ENCODE results near the gene RPL22. TPM values are rescaled to one million over a fixed set of nuclear protein-coding genes. Genes with fewer than 3 reads are reported as not detected.

Gene RPL22
- total RNA-seq, 1 experiment from 2014 or later, result 494 TPM

DNA sequence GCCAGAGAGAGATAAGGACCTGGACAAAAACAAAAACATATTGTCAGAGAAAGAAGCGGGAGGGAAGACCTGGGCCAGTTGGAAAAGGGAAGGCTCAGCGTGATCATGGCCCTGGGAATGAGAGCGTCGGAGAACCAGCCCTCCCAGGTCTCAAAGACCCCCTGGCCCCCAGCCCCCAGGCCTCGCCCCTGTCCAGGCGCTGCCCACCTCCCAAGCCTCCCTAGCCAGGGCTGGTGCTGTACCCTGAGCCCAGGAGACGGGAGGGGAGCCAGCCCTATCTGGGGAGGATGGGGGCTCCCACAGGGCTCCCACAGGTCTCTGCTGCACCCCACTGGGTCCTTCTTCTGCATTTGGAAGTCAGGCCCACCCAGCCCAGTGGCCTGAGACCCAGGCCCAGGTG is 34.4 kb downstream of the RPL22 start:
- no peak overlapping the region for H3K27ac ChIP-seq (ENCODE audit: low read depth, low read length, poor library complexity, severe bottlenecking)
- ChIA-PET CTCF (no interaction called here), POLR2A (ENCODE audit: low non-redundant PET) (no interaction called here)
- TF ChIP-seq, protein P1, sequence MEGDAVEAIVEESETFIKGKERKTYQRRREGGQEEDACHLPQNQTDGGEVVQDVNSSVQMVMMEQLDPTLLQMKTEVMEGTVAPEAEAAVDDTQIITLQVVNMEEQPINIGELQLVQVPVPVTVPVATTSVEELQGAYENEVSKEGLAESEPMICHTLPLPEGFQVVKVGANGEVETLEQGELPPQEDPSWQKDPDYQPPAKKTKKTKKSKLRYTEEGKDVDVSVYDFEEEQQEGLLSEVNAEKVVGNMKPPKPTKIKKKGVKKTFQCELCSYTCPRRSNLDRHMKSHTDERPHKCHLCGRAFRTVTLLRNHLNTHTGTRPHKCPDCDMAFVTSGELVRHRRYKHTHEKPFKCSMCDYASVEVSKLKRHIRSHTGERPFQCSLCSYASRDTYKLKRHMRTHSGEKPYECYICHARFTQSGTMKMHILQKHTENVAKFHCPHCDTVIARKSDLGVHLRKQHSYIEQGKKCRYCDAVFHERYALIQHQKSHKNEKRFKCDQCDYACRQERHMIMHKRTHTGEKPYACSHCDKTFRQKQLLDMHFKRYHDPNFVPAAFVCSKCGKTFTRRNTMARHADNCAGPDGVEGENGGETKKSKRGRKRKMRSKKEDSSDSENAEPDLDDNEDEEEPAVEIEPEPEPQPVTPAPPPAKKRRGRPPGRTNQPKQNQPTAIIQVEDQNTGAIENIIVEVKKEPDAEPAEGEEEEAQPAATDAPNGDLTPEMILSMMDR (conservative IDR thresholded peaks at IDR 0.05; ENCODE audit: low read depth, low read length), result no peak
- TF ChIP-seq EZH2 (IDR thresholded peaks at IDR 0.05; ENCODE audit: borderline replicate concordance, low read depth, low read length, poor library complexity, severe bottlenecking), result no peak
- no peaks in the 10 kb centered on the region for H3K4me1 ChIP-seq (ENCODE audit: insufficient read depth, low read length, poor library complexity, severe bottlenecking)
- no peaks in the 10 kb centered on the region for H3K36me3 ChIP-seq (ENCODE audit: insufficient read depth, low read length, poor library complexity, severe bottlenecking)
- no peak for DNase-seq (ENCODE audit: low spot score)
- BruUV-seq (replicated peaks), result no TSS peak
- H3K27me3 ChIP-seq (replicated peaks; ENCODE audit: insufficient read depth, low read depth, low read length, poor library complexity), result peaks cover 69% of the 10 kb centered on the region
- no peaks in the 10 kb centered on the region for H3K9me3 ChIP-seq (ENCODE audit: low read depth, low read length, poor library complexity, severe bottlenecking)
- no peak overlapping the region for H3K4me3 ChIP-seq (ENCODE audit: low read depth, low read length, poor library complexity, severe bottlenecking)
- intact Hi-C loops (cut with micrococcal nuclease; ENCODE audit: unreplicated experiment), result no loop called here

DNA sequence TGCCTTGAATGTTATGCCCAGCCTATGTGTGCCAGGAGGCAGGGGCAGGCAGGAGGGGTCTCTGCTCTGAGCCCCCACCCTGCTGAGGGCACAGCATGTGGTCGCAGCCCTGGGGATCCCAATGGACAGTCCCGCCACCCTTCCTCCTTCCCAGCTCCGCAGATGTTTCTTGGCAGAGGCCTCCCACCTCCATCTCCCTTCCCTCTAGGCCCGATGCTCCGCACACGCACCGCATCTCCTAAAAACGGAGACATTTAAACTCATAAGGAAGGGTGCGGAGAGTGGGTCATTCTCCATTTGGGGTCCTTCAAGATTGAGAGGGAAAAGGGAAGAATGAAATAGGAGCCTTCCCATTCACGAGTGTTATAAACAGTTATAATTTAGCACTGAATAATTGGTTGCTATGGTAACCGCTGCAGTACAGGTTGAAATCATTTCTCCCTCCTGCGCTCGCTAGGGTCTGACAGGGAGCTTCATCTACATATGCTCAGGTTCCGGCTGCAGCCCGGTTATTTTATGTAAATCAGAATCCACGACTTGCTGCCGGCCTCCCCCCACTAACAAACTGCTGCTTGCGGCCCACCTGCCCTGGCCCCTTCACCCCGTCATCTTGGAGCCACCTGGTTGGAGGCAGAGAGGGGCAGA is 35.3 kb downstream of the RPL22 start:
- no peak overlapping the region for H3K4me3 ChIP-seq (ENCODE audit: low read depth, low read length, poor library complexity, severe bottlenecking)
- no peak overlapping the region for H3K27ac ChIP-seq (ENCODE audit: low read depth, low read length, poor library complexity, severe bottlenecking)
- ChIA-PET POLR2A (ENCODE audit: low non-redundant PET) (no interaction called here), CTCF (no interaction called here)
- peaks cover 64% of the 10 kb centered on the region for H3K27me3 ChIP-seq (replicated peaks; ENCODE audit: insufficient read depth, low read depth, low read length, poor library complexity)
- DNase-seq (ENCODE audit: low spot score), result no peak
- no TSS peak for BruUV-seq (replicated peaks)
- no peaks in the 10 kb centered on the region for H3K36me3 ChIP-seq (ENCODE audit: insufficient read depth, low read length, poor library complexity, severe bottlenecking)
- TF ChIP-seq, protein P1 (conservative IDR thresholded peaks at IDR 0.05; ENCODE audit: low read depth, low read length), result no peak
- TF ChIP-seq EZH2 (IDR thresholded peaks at IDR 0.05; ENCODE audit: borderline replicate concordance, low read depth, low read length, poor library complexity, severe bottlenecking), result no peak
- intact Hi-C loops (cut with micrococcal nuclease; ENCODE audit: unreplicated experiment), result no loop called here
- no peaks in the 10 kb centered on the region for H3K9me3 ChIP-seq (ENCODE audit: low read depth, low read length, poor library complexity, severe bottlenecking)
- no peaks in the 10 kb centered on the region for H3K4me1 ChIP-seq (ENCODE audit: insufficient read depth, low read length, poor library complexity, severe bottlenecking)

DNA sequence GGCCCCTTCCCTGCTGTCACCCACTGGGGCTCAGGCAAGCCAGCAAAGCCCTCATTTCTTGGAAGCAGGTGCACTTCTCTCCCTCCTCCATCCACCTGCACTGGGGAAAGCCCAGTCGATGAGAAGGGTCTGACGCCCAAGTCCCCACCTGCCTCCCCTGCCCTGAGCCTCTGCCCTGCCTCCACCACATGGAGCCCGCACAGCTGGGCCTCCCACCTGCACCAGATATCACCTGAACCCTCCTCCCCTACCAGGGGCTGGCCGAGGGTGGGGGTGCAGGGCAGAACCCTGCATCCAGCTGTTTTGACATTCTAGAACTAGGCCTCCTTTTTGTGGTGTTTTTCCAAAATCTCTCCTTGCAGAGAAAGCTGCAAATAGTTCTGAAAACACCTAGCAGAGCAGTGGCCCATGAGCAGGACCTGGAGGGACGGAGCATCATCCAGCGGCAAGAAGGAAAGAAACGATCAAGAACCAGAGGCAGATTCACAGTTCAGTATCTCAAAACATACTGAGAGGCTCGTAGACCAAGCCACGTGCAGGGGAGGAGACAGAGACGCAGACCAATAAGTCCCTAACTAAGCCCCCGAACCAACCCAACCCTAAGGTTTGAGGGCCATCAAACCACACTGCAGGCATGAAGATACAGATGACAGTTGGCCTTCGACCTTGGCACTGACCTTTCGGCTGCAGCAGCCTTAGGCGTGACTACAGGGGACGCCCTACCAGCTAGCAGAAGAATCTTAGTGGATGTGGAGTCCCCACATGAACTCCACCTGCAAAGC is 36.0 kb downstream of the RPL22 start:
- CTCF ChIA-PET, result no interaction called here
- H3K36me3 ChIP-seq (ENCODE audit: insufficient read depth, low read length, poor library complexity, severe bottlenecking), result no peaks in the 10 kb centered on the region
- H3K4me3 ChIP-seq (ENCODE audit: low read depth, low read length, poor library complexity, severe bottlenecking), result no peak overlapping the region
- H3K27me3 ChIP-seq (replicated peaks; ENCODE audit: insufficient read depth, low read depth, low read length, poor library complexity), result peaks cover 61% of the 10 kb centered on the region
- TF ChIP-seq, protein P1 (conservative IDR thresholded peaks at IDR 0.05; ENCODE audit: low read depth, low read length), result no peak
- TF ChIP-seq EZH2 (IDR thresholded peaks at IDR 0.05; ENCODE audit: borderline replicate concordance, low read depth, low read length, poor library complexity, severe bottlenecking), result no peak
- DNase-seq (ENCODE audit: low spot score), result no peak
- H3K27ac ChIP-seq (ENCODE audit: low read depth, low read length, poor library complexity, severe bottlenecking), result no peak overlapping the region
- H3K4me1 ChIP-seq (ENCODE audit: insufficient read depth, low read length, poor library complexity, severe bottlenecking), result no peaks in the 10 kb centered on the region
- no TSS peak for BruUV-seq (replicated peaks)
- no peaks in the 10 kb centered on the region for H3K9me3 ChIP-seq (ENCODE audit: low read depth, low read length, poor library complexity, severe bottlenecking)
- POLR2A ChIA-PET (ENCODE audit: low non-redundant PET), result no interaction called here
- intact Hi-C loops (cut with micrococcal nuclease; ENCODE audit: unreplicated experiment), result no loop called here
